Peyer's patch (tissue), 4 donors: ENCODE measurements around the gene AQP9. TPM values are rescaled to one million over a fixed set of nuclear protein-coding genes. Genes with fewer than 3 reads are reported as not detected.

Experiments
- DNase-seq, 3 donors: peaks; one replicate each; pipeline ENCODE4 v3.0.0-alpha.2; 2017 to 2019
- H3K27ac ChIP-seq, 4 donors: fragments of 200-600 bp; sonication (generic); one replicate each; pipeline ENCODE4 v1.5.1; 2016 to 2019
- H3K27me3 ChIP-seq, 2 donors: fragments of 200-600 bp; sonication (generic); one replicate each; pipeline ENCODE4 v1.5.1; 2019
- H3K36me3 ChIP-seq, 3 donors: fragments of 200-600 bp; sonication (generic); one replicate each; pipeline ENCODE4 v1.5.1; 2016 to 2019
- H3K4me1 ChIP-seq, 4 donors: fragments of 200-600 bp; sonication (generic); one replicate each; pipeline ENCODE4 v1.5.1; 2016 to 2019
- H3K4me3 ChIP-seq, 4 donors: fragments of 200-600 bp; sonication (generic); 1 replicate in 3 of 4; 2 replicates in 1 of 4; pipeline ENCODE4 v1.5.1; 2016 to 2019; ENCODE audit warnings: mild to moderate bottlenecking in 1 of 4
- H3K9me3 ChIP-seq, 4 donors: fragments of 200-600 bp; sonication (generic); one replicate each; pipeline ENCODE4 v1.5.1; 2016 to 2019; ENCODE audit warnings: mild to moderate bottlenecking in 1 of 4
- CTCF ChIP-seq, 6 experiments: fragments of 450-650 bp in 4 of 6; fragments of 200-600 bp in 2 of 6; sonication (generic) in 1 of 6; IDR thresholded peaks; one replicate each; pipeline ENCODE4 v1.5.1; 2017 to 2019; ENCODE audit warnings: antibody characterized with exemption in 6 of 6, mild to moderate bottlenecking in 3 of 6, moderate library complexity in 1 of 6
- POLR2A ChIP-seq, 2 donors: fragments of 450-650 bp; IDR thresholded peaks; one replicate each; pipeline ENCODE4 v1.5.1; 2017; ENCODE audit warnings: antibody characterized with exemption in 2 of 2, mild to moderate bottlenecking in 2 of 2, moderate library complexity in 2 of 2
- total RNA-seq, 4 donors: library from RNA; depleted of rRNA; stranded (reverse); fragments of >200 nt; gene quantifications; one replicate each; pipeline ENCODE4 v1.1.0, GENCODE V29; 2016

The AQP9 gene
- total RNA-seq, 4 donors from 2014 or later: 5.8 TPM; not detected in 3

- TF ChIP-seq POLR2A (IDR thresholded peaks at IDR 0.05) (no peak), CTCF (IDR thresholded peaks at IDR 0.05) (no peak)
- Histone ChIP-seq H3K36me3 (no peaks in the 10 kb centered on the region), H3K27ac (no peak overlapping the region), H3K27me3 (no peaks in the 10 kb centered on the region), H3K4me1 (no peaks in the 10 kb centered on the region), H3K9me3 (no peaks in the 10 kb centered on the region), H3K4me3 (no peak overlapping the region)
- DNase-seq: no peak
Measured at GRCh38 chr15:58117619-58118018, 20.6 kb upstream of the AQP9 start.

DNA sequence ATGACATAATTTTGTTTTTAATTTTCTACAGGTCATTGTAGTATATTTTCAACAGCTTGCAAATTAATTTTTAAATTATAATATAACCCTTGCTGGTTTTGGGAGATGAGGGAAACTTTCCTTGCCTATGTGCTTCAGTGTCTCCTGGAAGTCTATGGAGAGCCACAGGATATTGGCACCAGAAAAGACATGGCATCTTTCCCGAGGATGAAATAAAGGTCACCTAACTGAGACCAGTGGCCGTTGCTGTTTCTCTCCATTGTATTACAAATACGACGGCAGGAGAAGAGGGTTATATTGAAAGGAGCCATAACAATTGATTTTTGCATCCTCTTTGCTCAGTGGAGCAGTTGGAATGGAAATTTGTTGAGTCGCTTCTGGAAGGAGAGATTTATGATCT lies 19.9 kb upstream of the AQP9 start:
- Histone ChIP-seq H3K4me1 (no peaks in the 10 kb centered on the region), H3K27me3 (no peaks in the 10 kb centered on the region), H3K9me3 (no peaks in the 10 kb centered on the region), H3K4me3 (no peak overlapping the region), H3K36me3 (no peaks in the 10 kb centered on the region), H3K27ac (no peak overlapping the region)
- no peak for DNase-seq
- no peak for TF ChIP-seq CTCF (IDR thresholded peaks at IDR 0.05)
- no peak for TF ChIP-seq POLR2A (IDR thresholded peaks at IDR 0.05)

GRCh38 chr15:58119016-58119415 lies 19.2 kb upstream of the AQP9 start:
- H3K27ac ChIP-seq: no peak overlapping the region
- DNase-seq: no peak
- no peak for TF ChIP-seq CTCF (IDR thresholded peaks at IDR 0.05)
- no peak for TF ChIP-seq POLR2A (IDR thresholded peaks at IDR 0.05)
- no peaks in the 10 kb centered on the region for H3K9me3 ChIP-seq
- H3K4me3 ChIP-seq: no peak overlapping the region
- no peaks in the 10 kb centered on the region for H3K4me1 ChIP-seq
- no peaks in the 10 kb centered on the region for H3K36me3 ChIP-seq
- no peaks in the 10 kb centered on the region for H3K27me3 ChIP-seq

- Histone ChIP-seq H3K27me3 (no peaks in the 10 kb centered on the region), H3K9me3 (peaks cover 0 to 6% (median 0%) of the 10 kb centered on the region in 4 donors), H3K27ac (no peak overlapping the region), H3K36me3 (no peaks in the 10 kb centered on the region), H3K4me3 (no peak overlapping the region), H3K4me1 (no peaks in the 10 kb centered on the region)
- no peak for DNase-seq
- no peak for TF ChIP-seq POLR2A (IDR thresholded peaks at IDR 0.05)
- TF ChIP-seq CTCF (IDR thresholded peaks at IDR 0.05): no peak
Measured at GRCh38 chr15:58124585-58124984, 13.6 kb upstream of the AQP9 start.

- Histone ChIP-seq H3K27ac (no peak overlapping the region), H3K36me3 (no peaks in the 10 kb centered on the region), H3K4me1 (no peaks in the 10 kb centered on the region), H3K4me3 (no peak overlapping the region), H3K9me3 (peaks cover 0 to 6% (median 0%) of the 10 kb centered on the region in 4 donors), H3K27me3 (no peaks in the 10 kb centered on the region)
- TF ChIP-seq CTCF (IDR thresholded peaks at IDR 0.05) (no peak), POLR2A (IDR thresholded peaks at IDR 0.05) (no peak)
- DNase-seq: no peak
Measured at GRCh38 chr15:58125333-58125732, 12.8 kb upstream of the AQP9 start.

DNA sequence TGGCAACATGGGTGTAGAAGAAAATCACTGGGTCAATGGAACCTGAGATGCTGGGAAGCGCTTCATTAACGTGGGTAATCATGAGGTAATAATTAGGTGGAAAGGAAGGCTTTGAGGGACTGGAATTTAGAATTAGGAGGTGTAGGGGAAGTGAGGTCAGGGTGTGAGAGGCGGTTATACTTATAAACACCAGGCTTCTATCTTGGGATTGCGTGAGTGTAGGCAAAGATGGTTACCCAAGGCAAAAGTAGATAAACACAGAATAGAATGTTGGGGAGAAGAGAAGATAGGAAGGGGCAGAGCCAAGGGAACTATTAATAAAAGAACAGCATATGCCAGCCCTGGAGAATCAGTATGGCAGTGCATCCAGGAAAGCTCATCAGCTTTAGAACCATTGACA lies 3.3 kb upstream of the AQP9 start:
- Histone ChIP-seq H3K27ac (no peak overlapping the region), H3K27me3 (no peaks in the 10 kb centered on the region), H3K9me3 (no peaks in the 10 kb centered on the region), H3K4me1 (no peaks in the 10 kb centered on the region), H3K36me3 (no peaks in the 10 kb centered on the region), H3K4me3 (no peak overlapping the region)
- TF ChIP-seq CTCF (IDR thresholded peaks at IDR 0.05) (no peak), POLR2A (IDR thresholded peaks at IDR 0.05) (no peak)
- no peak for DNase-seq
